GM12801 (cell line): Measurements from ENCODE around the gene ELOF1.

Source experiments
- CTCF ChIP-seq: IDR thresholded peaks from one replicate; pipeline ENCODE4 v1.5.1; 2011; ENCODE audit warnings: control low read depth; ENCODE audit not compliant: insufficient read length; ENCODE audit errors: extremely low read depth

ELOF1 gene

GRCh38 chr19:11530432-11530831 is 28.6 kb downstream of the ELOF1 start:
- no peak for TF ChIP-seq CTCF

GRCh38 chr19:11528551-11529341 is 30.3 kb downstream of the ELOF1 start, which contains the start of gene ECSIT:
Gene ECSIT, minus strand, starts transcription at chr19:11529134. Its CDS starts 9,964 bp downstream, at chr19:11519170.
- no peak for TF ChIP-seq CTCF

GRCh38 chr19:11519138-11519537 is 39.9 kb downstream of the ELOF1 start:
- TF ChIP-seq CTCF, result no peak

GRCh38 chr19:11513946-11514345 is 45.1 kb downstream of the ELOF1 start:
- TF ChIP-seq CTCF, result no peak

GRCh38 chr19:11510444-11510843 is 48.6 kb downstream of the ELOF1 start:
- TF ChIP-seq CTCF, result no peak

- no peak for TF ChIP-seq CTCF
These were observed 51.5 kb downstream of the ELOF1 start for GRCh38 chr19:11507370-11508078.

GRCh38 chr19:11506967-11507366 is 52.1 kb downstream of the ELOF1 start:
- TF ChIP-seq CTCF, result no peak
